Psoas muscle (tissue), 8 donors: ENCODE results near the gene ARL13B. TPM values are rescaled to one million over a fixed set of nuclear protein-coding genes. Genes with fewer than 3 reads are reported as not detected.

Experiments used
- ATAC-seq, 4 donors: fragments of 200-7000 bp; cut with Tn5 transposase; one replicate each; pipeline ENCODE4 v1.9.1; 2020; ENCODE audit warnings: moderate library complexity in 3 of 4, mild to moderate bottlenecking in 2 of 4
- DNase-seq, 2 donors: peaks; one replicate each; pipeline ENCODE4 v3.0.0-alpha.2; 2020
- H3K27ac ChIP-seq: fragments of 200-600 bp; one replicate; pipeline ENCODE4 v1.8.0; 2022
- H3K27me3 ChIP-seq, 3 donors: fragments of 200-600 bp in 1 of 3; one replicate each; pipeline versions ENCODE4 v1.6.1 to v1.8.0; 2013 to 2022; ENCODE audit warnings: low read length in 2 of 3, mild to moderate bottlenecking in 2 of 3, moderate library complexity in 1 of 3; ENCODE audit not compliant: insufficient read depth in 3 of 3
- H3K36me3 ChIP-seq, 2 donors: fragments of 200-600 bp in 1 of 2; one replicate each; pipeline versions ENCODE4 v1.6.1 to v1.8.0; 2013 to 2022; ENCODE audit warnings: low read depth in 1 of 2, mild to moderate bottlenecking in 1 of 2, moderate library complexity in 1 of 2; ENCODE audit not compliant: insufficient read depth in 1 of 2
- H3K4me1 ChIP-seq: fragments of 200-600 bp; one replicate; pipeline ENCODE4 v1.8.0; 2022
- H3K4me3 ChIP-seq: fragments of 200-600 bp; one replicate; pipeline ENCODE4 v1.8.0; 2022; ENCODE audit warnings: mild to moderate bottlenecking
- H3K9me3 ChIP-seq: fragments of 200-600 bp; one replicate; pipeline ENCODE4 v1.8.0; 2022
- WGBS, 3 donors: extraction: QIAGEN DNeasy Blood & Tissue Kit; methylation state at CpG; one replicate each; pipeline versions ENCODE4 v1.1.6 to v1.1.7; 2013; 5-methylcytosine and 5-hydroxymethylcytosine counted together
- intact Hi-C, 2 donors: fragments of 100-400 bp; cut with DNase I; formaldehyde crosslinking; loops; one replicate each; pipeline versions ENCODE4 v1.11.0 to v1.14.2; 2022
- polyA plus RNA-seq, 3 donors: library from polyadenylated mRNA; stranded (reverse); fragments of 200-250 nt; gene quantifications; one replicate each; pipeline ENCODE4 v1.2.3, GENCODE V29; 2013
- total RNA-seq, 4 donors: library from RNA; stranded (reverse); fragmentation: NEBNext Ultra II Directional in 2 of 4; extraction: Animal tissue kit (Norgen Biotek cat#: 25700) in 2 of 4; gene quantifications; one replicate each; pipeline versions ENCODE4 v1.2.1 to v1.2.4, GENCODE V29; 2021 to 2023
- TF ChIP-seq, protein P1 (sequence below): fragments of 200-600 bp; IDR thresholded peaks from one replicate; pipeline ENCODE4 v1.8.0; 2022; ENCODE audit warnings: antibody characterized with exemption
- donor health status: healthy with polysubstance abuse.
- donor health status: DM: no; HTN: no; CAD: no; lungs with moderate emphysema.
- donor health status: Bipolar disorder and iron deficiency.
- donor health status: healthy.
- donor health status: DM: yes; HTN: yes; CAD: no.
- donor health status: DM: no; HTN: no; CAD: no.
- donor health status: DM: no; HTN: no; CAD: no.
- donor health status: DM: yes; HTN: yes; CAD: no.

ARL13B gene
- total and polyA plus RNA-seq, 7 donors = 0.86 to 2.6 (median 1.8) TPM

DNA sequence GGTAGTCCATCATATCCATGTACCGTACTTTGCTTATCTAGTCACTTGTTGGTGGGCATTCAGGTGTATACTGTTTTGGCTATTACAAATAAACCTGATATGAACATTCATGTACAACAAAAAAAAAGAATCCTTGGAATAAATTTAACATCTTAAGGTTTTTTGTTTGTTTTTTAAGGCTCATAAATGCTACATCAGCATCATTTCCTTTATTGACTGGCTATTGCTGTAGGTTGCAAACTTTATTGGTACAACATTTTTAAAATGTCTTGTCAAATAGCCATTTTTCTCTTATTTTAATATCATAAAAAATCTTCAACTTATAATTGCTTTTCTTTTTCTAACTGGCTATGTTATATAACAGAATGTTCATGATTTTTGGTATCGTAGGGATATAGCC is 66.6 kb downstream of the ARL13B start:
- Histone ChIP-seq H3K27me3 (no peaks in the 10 kb centered on the region), H3K36me3 (peaks cover 0 to 7% of the 10 kb centered on the region in 2 donors), H3K9me3 (no peaks in the 10 kb centered on the region), H3K4me3 (no peak overlapping the region), H3K27ac (no peak overlapping the region), H3K4me1 (no peaks in the 10 kb centered on the region)
- no peak for DNase-seq
- WGBS, 3 donors = 96 to 100% (median 97%) methylated on average over 2 of the region's 2 CpGs
- TF ChIP-seq, protein P1, sequence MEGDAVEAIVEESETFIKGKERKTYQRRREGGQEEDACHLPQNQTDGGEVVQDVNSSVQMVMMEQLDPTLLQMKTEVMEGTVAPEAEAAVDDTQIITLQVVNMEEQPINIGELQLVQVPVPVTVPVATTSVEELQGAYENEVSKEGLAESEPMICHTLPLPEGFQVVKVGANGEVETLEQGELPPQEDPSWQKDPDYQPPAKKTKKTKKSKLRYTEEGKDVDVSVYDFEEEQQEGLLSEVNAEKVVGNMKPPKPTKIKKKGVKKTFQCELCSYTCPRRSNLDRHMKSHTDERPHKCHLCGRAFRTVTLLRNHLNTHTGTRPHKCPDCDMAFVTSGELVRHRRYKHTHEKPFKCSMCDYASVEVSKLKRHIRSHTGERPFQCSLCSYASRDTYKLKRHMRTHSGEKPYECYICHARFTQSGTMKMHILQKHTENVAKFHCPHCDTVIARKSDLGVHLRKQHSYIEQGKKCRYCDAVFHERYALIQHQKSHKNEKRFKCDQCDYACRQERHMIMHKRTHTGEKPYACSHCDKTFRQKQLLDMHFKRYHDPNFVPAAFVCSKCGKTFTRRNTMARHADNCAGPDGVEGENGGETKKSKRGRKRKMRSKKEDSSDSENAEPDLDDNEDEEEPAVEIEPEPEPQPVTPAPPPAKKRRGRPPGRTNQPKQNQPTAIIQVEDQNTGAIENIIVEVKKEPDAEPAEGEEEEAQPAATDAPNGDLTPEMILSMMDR = no peak
- ATAC-seq = no peak
- intact Hi-C loops = no loop called here

DNA sequence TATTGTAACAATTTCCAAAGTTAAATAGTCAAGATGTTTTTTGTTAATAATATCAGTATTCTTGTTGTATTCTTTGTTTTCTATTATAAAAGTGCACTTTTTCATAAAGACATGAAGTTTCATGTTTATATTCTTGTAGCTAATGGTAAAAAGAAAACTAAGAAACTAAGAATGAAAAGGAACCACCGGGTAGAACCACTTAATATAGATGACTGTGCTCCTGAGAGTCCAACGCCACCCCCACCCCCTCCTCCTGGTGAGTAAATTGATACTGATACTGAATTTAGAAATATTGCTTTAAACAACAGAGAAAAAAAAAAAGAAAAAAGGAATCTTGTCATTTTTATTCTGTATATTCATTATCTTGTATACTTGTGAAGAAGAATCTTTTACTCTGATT is 69.3 kb downstream of the ARL13B start:
- Histone ChIP-seq H3K4me1 (no peaks in the 10 kb centered on the region), H3K27me3 (no peaks in the 10 kb centered on the region), H3K4me3 (no peak overlapping the region), H3K36me3 (peaks cover 0 to 7% of the 10 kb centered on the region in 2 donors), H3K27ac (no peak overlapping the region), H3K9me3 (no peaks in the 10 kb centered on the region)
- TF ChIP-seq, protein P1 = no peak
- intact Hi-C loops = no loop called here
- DNase-seq (no peak), ATAC-seq (no peak)
- 84 to 89% (median 87%) methylated on average over 2 of the region's 2 CpGs for WGBS, 3 donors

DNA sequence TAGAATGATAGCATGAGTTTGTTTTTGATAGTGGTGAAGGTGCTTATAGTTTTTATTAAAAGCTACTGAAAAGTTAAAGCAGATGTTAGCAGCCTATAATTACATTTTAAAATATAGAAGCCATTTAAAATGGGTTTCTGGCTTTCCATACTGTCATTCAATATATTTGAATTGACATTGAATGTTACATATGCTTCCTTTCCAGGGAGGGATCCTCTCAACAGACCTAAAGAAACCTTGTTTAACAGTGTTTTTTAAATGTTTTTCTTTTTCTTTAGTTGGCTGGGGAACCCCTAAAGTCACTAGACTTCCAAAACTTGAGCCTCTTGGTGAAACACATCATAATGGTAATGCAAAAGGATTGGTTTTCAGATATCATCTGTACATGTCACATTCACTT is 70.6 kb downstream of the ARL13B start:
- peaks cover 0 to 7% of the 10 kb centered on the region in 2 donors for H3K36me3 ChIP-seq
- H3K27me3 ChIP-seq = no peaks in the 10 kb centered on the region
- DNase-seq (no peak), ATAC-seq (no peak)
- no peaks in the 10 kb centered on the region for H3K9me3 ChIP-seq
- H3K4me3 ChIP-seq = no peak overlapping the region
- H3K27ac ChIP-seq = no peak overlapping the region
- no peaks in the 10 kb centered on the region for H3K4me1 ChIP-seq
- TF ChIP-seq, protein P1 = no peak
- intact Hi-C loops = no loop called here

DNA sequence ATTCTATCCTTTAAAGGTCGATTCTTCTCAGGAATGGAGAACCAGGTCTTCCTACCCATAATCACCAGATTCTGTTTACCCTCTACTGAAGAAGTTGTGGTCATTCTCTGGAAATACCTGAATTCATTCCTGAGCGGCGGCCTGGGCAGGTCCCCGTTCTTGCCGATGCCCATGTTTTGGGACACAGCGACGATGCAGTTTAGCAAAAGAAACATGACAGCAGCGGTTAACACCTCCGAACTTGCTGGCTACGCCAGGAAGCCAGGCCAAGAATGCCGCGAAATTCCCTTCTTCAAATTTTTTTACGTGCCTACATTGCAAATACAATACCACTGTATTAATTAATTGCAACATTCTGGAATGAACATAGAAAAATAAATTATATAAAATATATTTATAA is 81.3 kb downstream of the ARL13B start:
- intact Hi-C loops = no loop called here
- H3K36me3 ChIP-seq = peaks cover 0 to 5% of the 10 kb centered on the region in 2 donors
- 93 to 94% (median 93%) methylated on average over 13 of the region's 13 CpGs for WGBS, 3 donors
- TF ChIP-seq, protein P1 = no peak
- H3K4me3 ChIP-seq = no peak overlapping the region
- ATAC-seq (no peak), DNase-seq (no peak)
- no peaks in the 10 kb centered on the region for H3K27me3 ChIP-seq
- H3K27ac ChIP-seq = no peak overlapping the region
- peaks cover 4% of the 10 kb centered on the region for H3K4me1 ChIP-seq
- H3K9me3 ChIP-seq = no peaks in the 10 kb centered on the region
